NCI-H1092 treated with DMSO at 0.1 percent for 48 hours (cell line): ENCODE results near the gene S100A11.
A peak's percentile ranks its signal among the peaks of the same experiment; 100 is the strongest.

Source experiments
- DNase-seq: peaks from one replicate; lab custom pipeline; 2025; lab: John Stamatoyannopoulos, UW

Gene S100A11

GRCh38 chr1:152001631-152002584 lies 34.9 kb downstream of the S100A11 start:
- DNase-seq = peak; percentile 48

- DNase-seq = no peak
Measured at GRCh38 chr1:152000964-152001630, 35.7 kb downstream of the S100A11 start.

DNA sequence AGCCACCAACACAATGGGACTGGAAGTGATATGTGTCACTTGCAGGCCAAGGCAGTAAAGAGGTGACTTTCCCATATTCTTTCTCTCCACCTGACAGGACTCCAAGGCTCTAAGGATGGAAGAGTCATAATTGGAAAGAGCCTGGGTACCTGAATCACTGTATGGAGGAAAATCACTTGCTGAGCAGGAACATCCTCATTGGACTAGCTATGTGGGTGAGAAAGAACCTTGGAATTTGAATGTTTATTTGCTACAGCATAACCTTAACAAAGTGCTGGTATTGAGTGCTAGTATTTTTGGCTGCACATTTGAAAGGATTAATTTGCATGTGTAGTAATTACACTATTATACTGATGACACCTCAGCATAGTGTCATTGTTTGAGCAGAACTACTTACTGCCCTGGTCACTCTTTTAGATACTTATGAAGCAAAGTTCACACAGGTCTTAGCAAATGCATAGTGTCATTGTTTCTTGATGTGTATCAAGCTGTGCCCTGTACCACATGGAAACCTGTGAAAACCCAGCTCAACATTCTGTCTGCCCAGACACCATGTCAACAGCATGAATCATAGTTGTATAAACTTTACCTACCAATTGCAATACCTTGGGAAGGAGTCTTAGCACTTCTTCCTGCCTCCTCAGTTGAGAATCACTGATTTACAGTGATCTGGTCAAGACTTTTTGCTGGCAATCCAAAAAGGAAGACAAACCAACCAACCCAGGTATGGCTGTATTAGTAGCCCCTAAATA lies 38.0 kb downstream of the S100A11 start:
- DNase-seq = no peak

DNA sequence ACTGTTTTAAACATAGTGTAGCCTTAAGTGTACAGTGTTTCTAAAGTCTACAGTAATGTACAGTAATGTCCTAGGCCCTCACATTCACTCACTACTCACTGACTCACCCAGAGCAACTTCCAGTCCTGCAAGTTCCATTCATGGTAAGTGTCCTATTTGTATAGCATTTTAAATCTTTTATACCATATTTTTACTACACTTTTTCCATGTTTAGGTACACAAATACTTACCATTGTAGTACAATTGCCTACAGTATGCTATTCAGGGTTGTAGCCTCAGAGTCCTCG lies 39.6 kb downstream of the S100A11 start:
- DNase-seq = no peak

DNA sequence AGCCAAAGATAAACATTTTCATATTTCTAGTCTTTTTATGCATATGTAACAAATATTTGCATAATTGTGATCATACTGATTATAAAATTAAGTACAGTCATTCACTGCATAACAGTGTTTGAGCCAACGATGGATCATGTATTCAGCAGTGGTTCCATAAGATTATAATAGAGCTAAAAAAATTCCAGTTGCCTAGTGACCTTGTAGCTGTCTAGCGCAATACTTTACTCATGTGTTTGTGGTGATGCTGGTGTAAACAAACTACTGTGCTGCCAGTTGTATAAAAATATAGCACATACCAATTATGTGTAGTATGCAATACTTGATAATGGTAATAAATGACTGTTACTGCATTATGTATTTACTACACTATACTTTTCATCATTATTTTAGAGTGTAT lies 41.0 kb downstream of the S100A11 start:
- DNase-seq = no peak

GRCh38 chr1:151994956-151995355 lies 41.8 kb downstream of the S100A11 start:
- DNase-seq = no peak

DNA sequence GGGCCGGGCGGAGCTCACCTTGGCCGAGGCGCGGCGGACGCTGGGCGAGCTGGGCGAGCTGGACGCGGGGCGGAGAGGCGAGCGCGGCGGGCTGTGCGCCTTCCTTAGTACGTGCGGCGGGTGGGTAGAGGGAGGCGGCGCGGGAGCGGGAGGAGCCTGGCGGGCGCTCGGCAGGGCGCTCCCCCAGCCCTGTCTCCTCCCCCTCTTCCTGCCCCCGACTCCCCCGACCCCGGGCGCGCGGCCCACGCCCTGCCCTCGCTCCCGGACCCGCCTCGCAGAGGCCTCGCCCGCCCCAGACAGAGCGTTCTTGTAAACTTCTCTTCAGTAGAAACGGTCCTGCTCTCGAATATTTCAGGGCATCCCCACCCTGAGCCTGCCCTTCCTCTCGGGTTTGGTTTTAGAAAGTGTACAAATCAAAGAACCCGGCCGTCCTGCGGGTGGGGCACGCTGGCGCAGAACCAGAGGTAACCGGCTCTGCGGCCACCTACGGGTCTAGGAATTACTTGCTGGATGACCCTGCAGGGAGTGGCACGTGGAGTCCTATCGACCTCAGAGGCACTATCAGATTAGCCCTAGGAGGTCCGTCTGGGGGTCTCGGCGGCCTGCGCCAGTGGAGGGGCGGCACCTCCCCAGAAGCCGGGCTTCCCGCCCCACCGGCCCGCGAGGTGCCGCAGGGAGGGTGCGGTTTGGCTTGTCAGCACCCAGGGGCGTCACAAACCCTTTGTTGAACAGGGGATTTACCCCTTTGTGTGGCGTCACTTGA lies 42.9 kb downstream of the S100A11 start, which contains the start of gene S100A10:
TSS of gene S100A10 (minus strand) at position 126 of the 763 bp plus-strand sequence. CDS start 7,629 bp downstream, outside the sequence.
- no peak for DNase-seq

GRCh38 chr1:151993084-151993733 lies 43.6 kb downstream of the S100A11 start:
- no peak for DNase-seq

DNA sequence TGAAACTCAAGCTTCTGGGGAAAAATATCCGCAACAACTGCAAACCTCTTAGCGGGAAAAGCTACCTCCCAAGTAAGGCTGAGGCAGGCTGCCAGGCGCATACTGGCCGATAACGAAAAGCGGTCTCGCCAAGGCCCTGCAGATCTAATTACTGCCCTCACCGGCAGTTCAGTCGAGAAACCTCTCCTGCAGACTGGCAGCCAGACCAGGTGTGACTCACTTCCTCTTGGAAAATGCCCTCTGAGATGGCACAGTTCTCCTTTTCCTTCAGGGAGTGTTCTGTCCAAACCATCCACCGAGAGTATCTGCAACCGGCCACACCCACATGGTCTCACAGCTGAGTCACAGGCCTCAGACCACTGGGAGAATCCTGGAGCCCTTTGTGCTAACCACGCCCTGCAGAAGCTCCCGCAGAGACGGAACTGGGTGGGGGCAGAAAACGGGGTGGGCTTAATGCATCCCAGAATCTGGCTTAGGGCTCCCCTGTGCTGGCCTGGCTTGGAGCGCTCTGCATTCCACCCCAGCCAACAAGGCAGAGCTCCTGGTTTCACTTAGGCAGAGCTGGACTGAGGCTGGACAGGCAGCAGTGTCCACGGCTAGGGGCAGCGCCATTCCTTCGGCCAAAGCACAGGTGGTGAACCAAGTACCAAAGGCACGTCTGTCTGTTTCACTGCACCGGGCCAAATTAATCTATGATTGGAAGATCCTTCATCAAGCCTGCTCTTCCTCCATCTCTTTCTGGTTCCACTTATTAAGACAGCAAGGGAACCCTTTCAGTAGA lies 44.3 kb downstream of the S100A11 start:
- no peak for DNase-seq

DNA sequence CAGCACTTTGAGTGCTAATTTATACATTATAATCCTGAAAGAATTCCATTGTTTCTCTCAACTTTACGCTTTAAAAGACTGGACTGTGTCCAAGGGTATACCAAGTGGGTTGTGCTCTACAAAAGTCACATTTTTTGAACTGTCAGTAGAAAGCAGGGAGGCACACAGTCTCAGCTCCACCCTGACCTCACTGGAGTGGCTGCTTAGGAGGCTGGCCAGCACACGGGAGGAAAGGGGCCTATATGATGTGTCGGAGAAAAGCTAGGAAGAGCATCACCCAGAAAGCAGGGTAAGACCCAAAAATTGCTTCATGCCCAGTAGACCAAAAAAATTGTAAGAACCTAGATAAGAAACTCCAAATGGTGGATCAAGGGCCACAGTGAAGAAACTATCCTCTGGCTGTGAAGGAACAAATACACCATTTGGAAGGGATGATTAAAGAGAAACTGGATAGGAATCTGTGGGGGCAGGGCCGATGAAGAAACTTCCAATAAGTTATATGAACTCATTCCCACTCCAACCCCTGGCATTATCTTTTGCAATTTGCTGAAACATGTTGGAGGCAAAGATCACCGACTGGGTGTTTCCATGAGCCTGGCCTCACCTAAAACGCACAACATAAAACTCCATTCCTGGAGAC lies 45.0 kb downstream of the S100A11 start:
- DNase-seq = no peak

GRCh38 chr1:151990856-151991198 lies 46.0 kb downstream of the S100A11 start:
- DNase-seq = peak; percentile 13

GRCh38 chr1:151990058-151990855 lies 46.5 kb downstream of the S100A11 start:
- no peak for DNase-seq

GRCh38 chr1:151989211-151989862 lies 47.5 kb downstream of the S100A11 start:
- no peak for DNase-seq

DNA sequence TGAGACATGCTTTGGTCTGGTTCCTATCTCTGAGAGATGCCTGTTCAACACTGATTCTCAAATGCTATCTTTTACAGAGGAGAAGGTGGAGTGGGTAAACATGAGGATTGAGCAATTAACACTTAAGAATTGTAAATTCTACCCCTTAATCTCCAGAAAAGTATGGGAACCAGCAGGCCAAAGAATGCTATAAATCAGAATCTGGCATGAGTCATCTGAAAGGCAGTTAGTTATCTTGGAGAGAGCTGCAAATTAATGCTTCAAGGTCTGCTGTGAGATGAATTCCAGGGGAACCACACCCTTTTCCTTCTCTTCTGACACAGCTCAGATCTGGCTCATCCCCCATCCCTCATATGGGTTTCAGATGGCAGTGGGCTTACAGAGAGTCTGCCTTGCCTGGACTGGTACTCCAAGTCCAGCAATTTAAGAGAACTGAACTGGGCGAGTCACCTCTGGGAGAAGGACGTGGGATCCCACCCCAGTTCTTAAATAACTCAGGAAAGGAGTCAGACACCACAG lies 48.3 kb downstream of the S100A11 start:
- no peak for DNase-seq

DNA sequence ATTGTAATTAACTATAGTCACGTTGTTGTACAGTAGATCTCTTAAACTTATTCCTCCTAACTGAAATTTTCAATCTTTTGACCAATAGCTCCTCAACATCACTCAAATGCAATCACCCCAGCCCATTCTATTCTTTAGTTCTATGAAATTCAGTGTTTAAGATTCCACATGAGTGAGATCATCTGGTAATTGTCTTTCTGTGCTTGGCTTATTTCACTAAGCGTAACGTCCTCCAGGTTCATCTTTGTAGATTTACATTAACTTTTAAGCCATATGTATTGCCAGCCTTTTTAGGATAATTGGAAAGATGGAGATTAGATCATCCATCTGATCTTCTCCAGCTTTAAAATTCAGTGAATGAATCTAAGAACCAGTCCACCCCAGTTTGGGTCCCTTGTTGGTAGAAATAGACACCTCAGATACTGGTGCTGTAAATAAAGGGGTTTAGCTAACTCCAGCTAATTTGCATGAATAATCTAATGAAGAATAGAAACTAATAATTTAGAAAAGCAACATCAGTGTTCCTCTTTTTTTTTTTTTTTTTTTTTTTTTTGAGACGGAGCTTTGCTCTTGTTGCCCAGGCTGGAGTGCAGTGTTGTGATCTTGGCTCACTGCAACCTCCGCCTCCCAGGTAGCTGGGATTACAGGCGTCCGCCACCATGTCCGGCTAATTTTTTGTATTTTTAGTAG lies 50.2 kb downstream of the S100A11 start:
- no peak for DNase-seq

DNA sequence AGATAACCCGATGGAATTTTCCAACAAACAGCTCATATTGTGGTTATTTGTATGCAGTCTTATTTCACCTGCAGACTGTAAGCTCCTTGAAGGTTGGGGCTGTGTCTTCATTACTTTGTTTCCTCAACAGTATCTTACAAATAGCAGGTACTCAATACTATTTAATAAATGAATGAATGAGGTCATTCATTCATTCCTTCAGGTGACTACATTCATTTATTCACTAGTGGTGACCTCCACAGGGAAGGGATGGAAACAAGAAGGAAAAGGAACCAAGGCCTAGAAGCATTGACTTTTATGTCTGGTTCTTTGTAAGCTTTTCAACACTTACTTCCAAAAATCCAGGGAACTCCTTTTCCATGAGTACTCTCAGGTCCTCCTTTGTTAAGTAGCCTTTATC lies 51.0 kb downstream of the S100A11 start:
- DNase-seq = no peak

DNA sequence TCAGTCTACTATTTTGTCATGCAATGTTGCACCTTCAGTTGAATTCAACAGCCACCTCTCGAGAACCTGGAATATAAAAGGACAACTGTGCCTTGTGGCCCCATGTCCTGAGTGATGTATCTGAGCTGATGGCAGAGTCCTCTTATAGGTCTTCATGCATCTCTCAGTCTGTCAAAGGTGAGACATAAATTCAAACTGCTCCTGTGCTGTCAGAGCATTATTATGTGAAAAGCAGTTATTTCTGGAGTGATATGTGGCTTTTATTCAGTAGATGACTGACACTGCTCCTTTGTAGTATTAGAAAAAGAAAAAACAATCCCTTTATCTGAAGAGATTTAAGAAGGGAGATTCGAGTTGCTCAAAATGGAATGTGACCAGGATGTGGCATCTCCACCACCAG lies 51.5 kb downstream of the S100A11 start:
- no peak for DNase-seq
